A549 (cell line): ENCODE measurements around the gene MCM3.

Source experiments
- CHD4 ChIP-seq: fragments of 200-600 bp; sonication (generic); IDR thresholded peaks from 2 replicates; pipeline ENCODE4 v1.6.1; 2016; ENCODE audit warnings: antibody characterized with exemption, mild to moderate bottlenecking, borderline replicate concordance
- JUN ChIP-seq, 2 experiments: fragments of >200 bp; sonication (Bioruptor Twin); formaldehyde crosslinking; IDR thresholded peaks; 2 replicates in 1 of 2; 3 replicates in 1 of 2; pipeline ENCODE4 v1.6.1; 2016 to 2017
- KDM5A ChIP-seq: fragments of 200-600 bp; sonication (generic); IDR thresholded peaks from 2 replicates; pipeline ENCODE4 v1.6.1; 2016; ENCODE audit warnings: antibody characterized with exemption, mild to moderate bottlenecking
- POLR2A ChIP-seq: IDR thresholded peaks from 2 replicates; pipeline ENCODE4 v1.6.1; 2012; ENCODE audit warnings: mild to moderate bottlenecking, low read length
- SMC3 ChIP-seq: fragments of >200 bp; sonication (Bioruptor Twin); formaldehyde crosslinking; IDR thresholded peaks from 3 replicates; pipeline ENCODE4 v1.6.1; 2018; ENCODE audit warnings: inconsistent platforms
- TP53 ChIP-seq: fragments of 250-450 bp; sonication (Bioruptor Pico); IDR thresholded peaks from 2 replicates; pipeline ENCODE4 v1.5.0; 2021; ENCODE audit warnings: mild to moderate bottlenecking, moderate library complexity
- ZFP36 ChIP-seq: fragments of 450-650 bp; IDR thresholded peaks from 2 replicates; pipeline ENCODE4 v1.6.1; 2014; ENCODE audit warnings: borderline replicate concordance; ENCODE audit not compliant: partially characterized antibody
- TF ChIP-seq, protein P1 (sequence below): fragments of >200 bp; sonication (Bioruptor Twin); formaldehyde crosslinking; IDR thresholded peaks from 3 replicates; pipeline ENCODE4 v1.5.1; 2016
- TF ChIP-seq, protein P2 (sequence below): IDR thresholded peaks from 2 replicates; pipeline ENCODE4 v1.6.1; 2012
- TF ChIP-seq, protein P3 (sequence below): fragments of 450-650 bp; IDR thresholded peaks from 2 replicates; pipeline ENCODE4 v1.6.1; 2014; ENCODE audit warnings: antibody characterized with exemption

DNA sequence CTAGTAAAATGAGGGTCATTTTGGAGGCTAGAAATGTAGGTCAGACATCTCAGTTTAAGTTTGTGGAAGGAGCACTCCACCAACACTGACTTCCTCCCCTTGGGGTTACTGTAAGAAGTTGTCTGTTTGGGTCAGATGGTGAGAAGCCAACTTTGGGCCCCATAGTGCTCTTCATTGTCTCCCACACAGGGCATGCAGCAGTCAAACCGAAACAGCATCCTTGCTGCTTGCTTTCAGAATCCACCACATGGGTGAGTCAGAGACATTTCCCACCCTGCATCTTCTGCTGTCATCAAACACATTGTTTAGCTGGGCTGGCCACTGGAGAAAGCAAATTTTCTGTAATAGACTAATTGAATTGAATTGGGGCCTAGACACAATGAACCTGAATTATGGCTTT is 57.0 kb downstream of the MCM3 start:
- no peak for TF ChIP-seq CHD4
- TF ChIP-seq, protein P1, sequence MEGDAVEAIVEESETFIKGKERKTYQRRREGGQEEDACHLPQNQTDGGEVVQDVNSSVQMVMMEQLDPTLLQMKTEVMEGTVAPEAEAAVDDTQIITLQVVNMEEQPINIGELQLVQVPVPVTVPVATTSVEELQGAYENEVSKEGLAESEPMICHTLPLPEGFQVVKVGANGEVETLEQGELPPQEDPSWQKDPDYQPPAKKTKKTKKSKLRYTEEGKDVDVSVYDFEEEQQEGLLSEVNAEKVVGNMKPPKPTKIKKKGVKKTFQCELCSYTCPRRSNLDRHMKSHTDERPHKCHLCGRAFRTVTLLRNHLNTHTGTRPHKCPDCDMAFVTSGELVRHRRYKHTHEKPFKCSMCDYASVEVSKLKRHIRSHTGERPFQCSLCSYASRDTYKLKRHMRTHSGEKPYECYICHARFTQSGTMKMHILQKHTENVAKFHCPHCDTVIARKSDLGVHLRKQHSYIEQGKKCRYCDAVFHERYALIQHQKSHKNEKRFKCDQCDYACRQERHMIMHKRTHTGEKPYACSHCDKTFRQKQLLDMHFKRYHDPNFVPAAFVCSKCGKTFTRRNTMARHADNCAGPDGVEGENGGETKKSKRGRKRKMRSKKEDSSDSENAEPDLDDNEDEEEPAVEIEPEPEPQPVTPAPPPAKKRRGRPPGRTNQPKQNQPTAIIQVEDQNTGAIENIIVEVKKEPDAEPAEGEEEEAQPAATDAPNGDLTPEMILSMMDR, result no peak
- TF ChIP-seq, protein P2, sequence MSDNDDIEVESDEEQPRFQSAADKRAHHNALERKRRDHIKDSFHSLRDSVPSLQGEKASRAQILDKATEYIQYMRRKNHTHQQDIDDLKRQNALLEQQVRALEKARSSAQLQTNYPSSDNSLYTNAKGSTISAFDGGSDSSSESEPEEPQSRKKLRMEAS, result no peak
- TF ChIP-seq ZFP36, result no peak
- TF ChIP-seq SMC3, result no peak
- TF ChIP-seq JUN (IDR thresholded peaks at IDR 0.05), result no peak
- TF ChIP-seq TP53 (CRISPR knock-in tag), result no peak
- no peak for TF ChIP-seq KDM5A
- TF ChIP-seq, protein P3, sequence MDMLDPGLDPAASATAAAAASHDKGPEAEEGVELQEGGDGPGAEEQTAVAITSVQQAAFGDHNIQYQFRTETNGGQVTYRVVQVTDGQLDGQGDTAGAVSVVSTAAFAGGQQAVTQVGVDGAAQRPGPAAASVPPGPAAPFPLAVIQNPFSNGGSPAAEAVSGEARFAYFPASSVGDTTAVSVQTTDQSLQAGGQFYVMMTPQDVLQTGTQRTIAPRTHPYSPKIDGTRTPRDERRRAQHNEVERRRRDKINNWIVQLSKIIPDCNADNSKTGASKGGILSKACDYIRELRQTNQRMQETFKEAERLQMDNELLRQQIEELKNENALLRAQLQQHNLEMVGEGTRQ, result no peak
- TF ChIP-seq POLR2A, result no peak
